ENCODE results near the gene SCUBE1.

SCUBE1 gene

DNA sequence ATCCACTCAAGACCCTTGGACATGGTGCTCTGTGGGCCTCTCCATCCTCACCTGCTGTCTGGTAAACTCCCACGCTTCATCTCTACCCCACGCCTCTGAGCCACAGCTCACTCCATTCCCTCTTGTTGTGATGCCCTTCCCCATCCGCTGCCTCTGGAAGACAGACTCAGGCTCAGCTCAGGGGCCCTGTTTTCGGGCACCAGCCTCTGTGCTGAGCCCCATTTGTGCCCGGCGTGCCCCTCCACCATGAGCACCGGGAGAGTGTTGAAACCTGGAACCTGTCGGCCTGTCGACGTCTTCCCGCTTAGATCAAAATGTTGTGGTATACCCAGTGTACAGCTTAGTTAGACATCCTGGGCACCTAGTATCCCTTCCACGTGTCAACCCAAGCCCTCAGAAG is 6.5 kb upstream of the SCUBE1 start:
- no peak overlapping the region for H3K4me3 ChIP-seq (ENCODE audit: low read depth, low read length)
- DNase-seq (ENCODE audit: low read depth) = no peak
- no peak for TF ChIP-seq MYC (IDR thresholded peaks at IDR 0.05; ENCODE audit: low read depth, low read length)
- TF ChIP-seq MAX (IDR thresholded peaks at IDR 0.05; ENCODE audit: low read depth, low read length) = no peak
- TF ChIP-seq POLR2A (IDR thresholded peaks at IDR 0.05; ENCODE audit: extremely low read depth, insufficient read length) = no peak
- TF ChIP-seq, protein P1, sequence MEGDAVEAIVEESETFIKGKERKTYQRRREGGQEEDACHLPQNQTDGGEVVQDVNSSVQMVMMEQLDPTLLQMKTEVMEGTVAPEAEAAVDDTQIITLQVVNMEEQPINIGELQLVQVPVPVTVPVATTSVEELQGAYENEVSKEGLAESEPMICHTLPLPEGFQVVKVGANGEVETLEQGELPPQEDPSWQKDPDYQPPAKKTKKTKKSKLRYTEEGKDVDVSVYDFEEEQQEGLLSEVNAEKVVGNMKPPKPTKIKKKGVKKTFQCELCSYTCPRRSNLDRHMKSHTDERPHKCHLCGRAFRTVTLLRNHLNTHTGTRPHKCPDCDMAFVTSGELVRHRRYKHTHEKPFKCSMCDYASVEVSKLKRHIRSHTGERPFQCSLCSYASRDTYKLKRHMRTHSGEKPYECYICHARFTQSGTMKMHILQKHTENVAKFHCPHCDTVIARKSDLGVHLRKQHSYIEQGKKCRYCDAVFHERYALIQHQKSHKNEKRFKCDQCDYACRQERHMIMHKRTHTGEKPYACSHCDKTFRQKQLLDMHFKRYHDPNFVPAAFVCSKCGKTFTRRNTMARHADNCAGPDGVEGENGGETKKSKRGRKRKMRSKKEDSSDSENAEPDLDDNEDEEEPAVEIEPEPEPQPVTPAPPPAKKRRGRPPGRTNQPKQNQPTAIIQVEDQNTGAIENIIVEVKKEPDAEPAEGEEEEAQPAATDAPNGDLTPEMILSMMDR (IDR thresholded peaks at IDR 0.05; ENCODE audit: low read depth, low read length) = no peak

GRCh38 chr22:43346521-43346929 is 3.4 kb upstream of the SCUBE1 start:
- TF ChIP-seq POLR2A (IDR thresholded peaks at IDR 0.05; ENCODE audit: extremely low read depth, insufficient read length) = no peak
- TF ChIP-seq, protein P1 (IDR thresholded peaks at IDR 0.05; ENCODE audit: low read depth, low read length) = peak; percentile 53
- no peak overlapping the region for H3K4me3 ChIP-seq (ENCODE audit: low read depth, low read length)
- DNase-seq (ENCODE audit: low read depth) = peak; percentile 61

- no peak for TF ChIP-seq POLR2A (IDR thresholded peaks at IDR 0.05; ENCODE audit: extremely low read depth, insufficient read length)
- no peak for TF ChIP-seq MYC (IDR thresholded peaks at IDR 0.05; ENCODE audit: low read depth, low read length)
- TF ChIP-seq, protein P1 (IDR thresholded peaks at IDR 0.05; ENCODE audit: low read depth, low read length) = no peak
- TF ChIP-seq MAX (IDR thresholded peaks at IDR 0.05; ENCODE audit: low read depth, low read length) = no peak
- peak; percentile 85 for DNase-seq (ENCODE audit: low read depth)
- no peak overlapping the region for H3K4me3 ChIP-seq (ENCODE audit: low read depth, low read length)
These were observed 2.7 kb upstream of the SCUBE1 start for GRCh38 chr22:43345761-43346301.

- TF ChIP-seq, protein P1 (IDR thresholded peaks at IDR 0.05; ENCODE audit: low read depth, low read length) = no peak
- TF ChIP-seq MYC (IDR thresholded peaks at IDR 0.05; ENCODE audit: low read depth, low read length) (no peak), MAX (IDR thresholded peaks at IDR 0.05; ENCODE audit: low read depth, low read length) (no peak), POLR2A (IDR thresholded peaks at IDR 0.05; ENCODE audit: extremely low read depth, insufficient read length) (no peak)
- DNase-seq (ENCODE audit: low read depth) = no peak
- no peak overlapping the region for H3K4me3 ChIP-seq (ENCODE audit: low read depth, low read length)
These were observed 2.2 kb upstream of the SCUBE1 start for GRCh38 chr22:43345356-43345755.

DNA sequence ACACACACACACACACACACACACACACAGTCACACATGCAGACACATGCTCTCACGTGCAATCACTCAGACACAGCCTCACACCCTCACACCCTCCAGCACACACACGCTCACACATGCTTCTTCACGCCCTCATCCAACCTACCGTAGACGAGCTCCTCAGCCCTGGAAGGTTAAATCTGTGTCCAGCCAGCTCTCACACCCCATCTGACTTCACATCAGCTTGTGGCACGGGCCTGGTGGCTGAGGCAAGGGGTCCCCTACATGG is 1.3 kb upstream of the SCUBE1 start:
- no peak for DNase-seq (ENCODE audit: low read depth)
- TF ChIP-seq POLR2A (IDR thresholded peaks at IDR 0.05; ENCODE audit: extremely low read depth, insufficient read length) (no peak), MAX (IDR thresholded peaks at IDR 0.05; ENCODE audit: low read depth, low read length) (no peak)
- TF ChIP-seq, protein P1 (IDR thresholded peaks at IDR 0.05; ENCODE audit: low read depth, low read length) = no peak
- no peak overlapping the region for H3K4me3 ChIP-seq (ENCODE audit: low read depth, low read length)
